GM23338 (cell line): ENCODE results near the gene LRRC2. TPM values are rescaled to one million over a fixed set of nuclear protein-coding genes. Genes with fewer than 3 reads are reported as not detected.

ENCODE experiments used
- CREB1 ChIP-seq: fragments of 250-450 bp; sonication (Bioruptor Pico); IDR thresholded peaks from 2 replicates; pipeline ENCODE4 v1.5.0; 2020; ENCODE audit warnings: low read depth, mild to moderate bottlenecking, moderate library complexity
- EZH2 ChIP-seq: fragments of 200-600 bp; sonication (generic); IDR thresholded peaks from one replicate; pipeline ENCODE4 v1.8.0; 2017; ENCODE audit warnings: antibody characterized with exemption, mild to moderate bottlenecking, low read depth; ENCODE audit not compliant: unreplicated experiment
- EZH2phosphoT487 ChIP-seq: fragments of 200-600 bp; sonication (generic); IDR thresholded peaks from one replicate; pipeline ENCODE4 v1.8.1; 2018; ENCODE audit warnings: antibody characterized with exemption; ENCODE audit not compliant: unreplicated experiment
- JUNB ChIP-seq: IDR thresholded peaks from one replicate; pipeline ENCODE4 v1.6.1; 2016; ENCODE audit warnings: antibody characterized with exemption; ENCODE audit not compliant: unreplicated experiment
- NANOG ChIP-seq: IDR thresholded peaks from 2 replicates; pipeline ENCODE4 v1.6.1; 2016; ENCODE audit warnings: antibody characterized with exemption, borderline replicate concordance
- POLR2AphosphoS5 ChIP-seq: IDR thresholded peaks from 2 replicates; pipeline ENCODE4 v1.6.1; 2016; ENCODE audit warnings: antibody characterized with exemption, low read depth
- REST ChIP-seq: IDR thresholded peaks from one replicate; pipeline ENCODE4 v1.6.1; 2018; ENCODE audit warnings: antibody characterized with exemption; ENCODE audit not compliant: unreplicated experiment
- STAT1 ChIP-seq: IDR thresholded peaks from one replicate; pipeline ENCODE4 v1.6.1; 2016; ENCODE audit warnings: antibody characterized with exemption; ENCODE audit not compliant: unreplicated experiment
- ZNF114 ChIP-seq: fragments of 250-450 bp; sonication (Bioruptor Pico); IDR thresholded peaks from 2 replicates; pipeline ENCODE4 v1.5.0; 2020; ENCODE audit warnings: mild to moderate bottlenecking, moderate library complexity
- ZNF331 ChIP-seq: fragments of 250-450 bp; sonication (Bioruptor Pico); IDR thresholded peaks from 2 replicates; pipeline ENCODE4 v1.5.0; 2020; ENCODE audit warnings: low read depth, mild to moderate bottlenecking, moderate library complexity
- ZNF462 ChIP-seq: fragments of 250-450 bp; sonication (Bioruptor Pico); IDR thresholded peaks from 2 replicates; pipeline ENCODE4 v1.5.0; 2020; ENCODE audit warnings: mild to moderate bottlenecking, moderate library complexity
- polyA plus RNA-seq: library from polyadenylated mRNA; unstranded; fragments of >200 nt; fragmentation: Nextera tagmentation; extraction: Ambion mirVana; gene quantifications from 2 replicates; pipeline ENCODE4 v1.2.1, GENCODE V29; 2016
- total RNA-seq: library from RNA; depleted of rRNA; stranded (reverse); fragments of >200 nt; shearing (Covaris generic); gene quantifications from 2 replicates; pipeline ENCODE4 v1.2.3, GENCODE V29; 2014
- TF ChIP-seq, protein P1 (sequence below): IDR thresholded peaks from 2 replicates; pipeline ENCODE4 v1.6.1; 2016; ENCODE audit warnings: antibody characterized with exemption

LRRC2 gene
- total and polyA plus RNA-seq, 2 experiments from 2014 or later = 6.5 to 7.1 TPM

DNA sequence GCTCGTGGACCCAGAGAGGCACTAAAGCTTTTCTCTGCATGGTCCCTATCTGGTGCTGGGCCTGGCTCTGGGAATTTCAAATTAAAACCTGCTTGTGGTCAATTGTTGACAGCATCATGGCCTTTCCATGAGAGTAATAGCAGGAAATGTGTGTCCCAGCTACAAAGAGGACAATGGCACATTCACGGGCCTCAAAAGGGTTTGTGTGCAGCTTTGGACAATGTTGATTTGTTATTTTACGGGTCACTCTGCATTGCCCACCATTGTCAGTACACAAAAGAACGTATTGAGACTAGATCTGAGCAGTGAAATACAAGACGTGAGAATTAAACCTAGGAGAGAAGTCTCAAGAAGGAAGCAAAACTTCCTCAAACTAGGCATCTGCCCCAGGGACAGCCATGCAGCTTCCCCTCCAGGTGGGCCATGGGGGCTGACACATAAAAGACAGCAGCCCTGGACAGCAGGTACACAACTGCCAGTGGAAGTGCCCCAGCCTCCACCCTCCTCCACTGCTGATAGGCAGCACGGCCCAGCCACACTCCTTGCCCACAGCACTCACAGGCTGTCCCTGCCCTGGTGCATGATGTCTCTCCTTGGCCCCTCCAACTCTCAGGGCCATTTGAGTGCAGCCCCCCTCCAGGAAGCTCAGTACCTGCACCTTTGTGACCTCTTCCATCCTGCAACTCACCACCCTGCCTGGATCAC is 85.5 kb downstream of the LRRC2 start (continued):
- no peak for TF ChIP-seq ZNF462
- TF ChIP-seq NANOG = no peak
- TF ChIP-seq ZNF114 (CRISPR knock-in tag) = no peak
- TF ChIP-seq ZNF331 = no peak
- no peak for TF ChIP-seq STAT1
- no peak for TF ChIP-seq EZH2
- TF ChIP-seq REST = no peak
- no peak for TF ChIP-seq EZH2phosphoT487
- TF ChIP-seq, protein P1, sequence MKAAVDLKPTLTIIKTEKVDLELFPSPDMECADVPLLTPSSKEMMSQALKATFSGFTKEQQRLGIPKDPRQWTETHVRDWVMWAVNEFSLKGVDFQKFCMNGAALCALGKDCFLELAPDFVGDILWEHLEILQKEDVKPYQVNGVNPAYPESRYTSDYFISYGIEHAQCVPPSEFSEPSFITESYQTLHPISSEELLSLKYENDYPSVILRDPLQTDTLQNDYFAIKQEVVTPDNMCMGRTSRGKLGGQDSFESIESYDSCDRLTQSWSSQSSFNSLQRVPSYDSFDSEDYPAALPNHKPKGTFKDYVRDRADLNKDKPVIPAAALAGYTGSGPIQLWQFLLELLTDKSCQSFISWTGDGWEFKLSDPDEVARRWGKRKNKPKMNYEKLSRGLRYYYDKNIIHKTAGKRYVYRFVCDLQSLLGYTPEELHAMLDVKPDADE = no peak
- TF ChIP-seq POLR2AphosphoS5 = no peak
- no peak for TF ChIP-seq JUNB
- TF ChIP-seq CREB1 (CRISPR knock-in tag) = no peak
